ENCODE results near the gene TMEM222.

DNA sequence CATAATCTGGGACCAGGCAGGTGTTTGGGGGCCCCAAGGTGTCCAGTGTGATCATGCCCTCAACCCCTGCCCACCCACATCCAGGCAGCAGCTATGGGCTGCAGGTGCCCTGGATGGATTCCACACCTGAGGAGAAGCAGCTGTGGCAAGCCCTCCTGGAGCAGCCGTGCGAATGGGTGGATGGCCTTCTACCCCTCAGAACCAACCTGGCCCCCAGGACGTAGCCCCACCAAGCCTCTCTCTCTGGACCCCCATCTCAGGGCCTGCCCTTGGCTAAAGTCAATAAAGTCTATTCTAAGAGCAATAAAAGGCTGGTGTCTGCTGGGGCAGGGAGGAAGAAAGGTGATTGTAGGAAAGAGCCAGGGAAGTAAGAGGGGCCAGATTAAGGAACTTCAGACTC lies 31.7 kb downstream of the TMEM222 start:
- TF ChIP-seq, protein P1, sequence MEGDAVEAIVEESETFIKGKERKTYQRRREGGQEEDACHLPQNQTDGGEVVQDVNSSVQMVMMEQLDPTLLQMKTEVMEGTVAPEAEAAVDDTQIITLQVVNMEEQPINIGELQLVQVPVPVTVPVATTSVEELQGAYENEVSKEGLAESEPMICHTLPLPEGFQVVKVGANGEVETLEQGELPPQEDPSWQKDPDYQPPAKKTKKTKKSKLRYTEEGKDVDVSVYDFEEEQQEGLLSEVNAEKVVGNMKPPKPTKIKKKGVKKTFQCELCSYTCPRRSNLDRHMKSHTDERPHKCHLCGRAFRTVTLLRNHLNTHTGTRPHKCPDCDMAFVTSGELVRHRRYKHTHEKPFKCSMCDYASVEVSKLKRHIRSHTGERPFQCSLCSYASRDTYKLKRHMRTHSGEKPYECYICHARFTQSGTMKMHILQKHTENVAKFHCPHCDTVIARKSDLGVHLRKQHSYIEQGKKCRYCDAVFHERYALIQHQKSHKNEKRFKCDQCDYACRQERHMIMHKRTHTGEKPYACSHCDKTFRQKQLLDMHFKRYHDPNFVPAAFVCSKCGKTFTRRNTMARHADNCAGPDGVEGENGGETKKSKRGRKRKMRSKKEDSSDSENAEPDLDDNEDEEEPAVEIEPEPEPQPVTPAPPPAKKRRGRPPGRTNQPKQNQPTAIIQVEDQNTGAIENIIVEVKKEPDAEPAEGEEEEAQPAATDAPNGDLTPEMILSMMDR (optimal IDR thresholded peaks at IDR 0.05 in 1 of 3, IDR thresholded peaks at IDR 0.05 in 1 of 3, conservative IDR thresholded peaks at IDR 0.05 in 1 of 3; ENCODE audit: extremely low read depth in 1 of 3, insufficient read depth in 2 of 3, low read length in 3 of 3): no peak
- no peak for TF ChIP-seq EZH2 (IDR thresholded peaks at IDR 0.05; ENCODE audit: low read length)

Data from keratinocyte (primary cell).